Smooth muscle cell (in vitro differentiated cells): Measurements from ENCODE around the gene SH3PXD2A. TPM values are rescaled to one million over a fixed set of nuclear protein-coding genes. Genes with fewer than 3 reads are reported as not detected.

Experiments used
- DNase-seq: peaks from one replicate; lab custom pipeline; 2025; ENCODE audit not compliant: unreplicated experiment; lab: John Stamatoyannopoulos, UW
- H2AFZ ChIP-seq: fragments of 200-600 bp; sonication (generic); 2 replicates; pipeline ENCODE4 v1.6.0; 2016; ENCODE audit warnings: antibody characterized with exemption, low read depth, mild to moderate bottlenecking
- H3F3A ChIP-seq: fragments of 200-600 bp; sonication (generic); 2 replicates; pipeline ENCODE4 v1.6.0; 2017; ENCODE audit warnings: antibody characterized with exemption, low read depth
- H3K27ac ChIP-seq: fragments of 200-600 bp; sonication (generic); 2 replicates; pipeline ENCODE4 v1.5.1; 2016; ENCODE audit warnings: low read depth, mild to moderate bottlenecking
- H3K27me3 ChIP-seq: fragments of 200-600 bp; sonication (generic); 2 replicates; pipeline ENCODE4 v1.6.1; 2016; ENCODE audit warnings: low read depth, mild to moderate bottlenecking
- H3K36me3 ChIP-seq: fragments of 200-600 bp; sonication (generic); 2 replicates; pipeline ENCODE4 v1.5.1; 2016; ENCODE audit warnings: low read depth
- H3K4me1 ChIP-seq: fragments of 200-600 bp; sonication (generic); 2 replicates; pipeline ENCODE4 v1.5.1; 2016; ENCODE audit warnings: low read depth
- H3K4me2 ChIP-seq: fragments of 200-600 bp; sonication (generic); 2 replicates; pipeline ENCODE4 v1.6.0; 2016; ENCODE audit warnings: mild to moderate bottlenecking
- H3K4me3 ChIP-seq: fragments of 200-600 bp; sonication (generic); 2 replicates; pipeline ENCODE4 v1.5.1; 2016; ENCODE audit warnings: mild to moderate bottlenecking
- H3K79me2 ChIP-seq: fragments of 200-600 bp; sonication (generic); 2 replicates; pipeline ENCODE4 v1.6.0; 2016; ENCODE audit warnings: low read depth, mild to moderate bottlenecking
- H3K9ac ChIP-seq: fragments of 200-600 bp; sonication (generic); 2 replicates; pipeline ENCODE4 v1.6.0; 2016; ENCODE audit warnings: low read depth
- H3K9me3 ChIP-seq: fragments of 200-600 bp; sonication (generic); replicated peaks from 2 replicates; pipeline ENCODE4 v1.5.1; 2016; ENCODE audit warnings: low read depth
- H4K20me1 ChIP-seq: fragments of 200-600 bp; sonication (generic); 2 replicates; pipeline ENCODE4 v1.6.0; 2016; ENCODE audit warnings: low read depth
- WGBS: methylation state at CpG from one replicate; pipeline ENCODE4 v1.1.7; 2016; ENCODE audit warnings: low lambda C conversion rate; 5-methylcytosine and 5-hydroxymethylcytosine counted together
- polyA plus RNA-seq: library from polyadenylated mRNA; unstranded; fragments of >200 nt; fragmentation: Nextera tagmentation; extraction: Ambion mirVana; gene quantifications from 2 replicates; pipeline ENCODE4 v1.2.1, GENCODE V29; 2016
- total RNA-seq: library from RNA; depleted of rRNA; stranded (reverse); fragments of >200 nt; gene quantifications from 2 replicates; pipeline ENCODE4 v1.2.3, GENCODE V29; 2014
- TF ChIP-seq, protein P1 (sequence below): fragments of 200-600 bp; sonication (generic); IDR thresholded peaks from 2 replicates; pipeline ENCODE4 v1.5.1; 2017; ENCODE audit warnings: borderline replicate concordance, mild to moderate bottlenecking, antibody characterized with exemption; ENCODE audit not compliant: insufficient read depth, poor library complexity, severe bottlenecking

The SH3PXD2A gene
- total and polyA plus RNA-seq, 2 experiments from 2014 or later, result 30.1 to 37.9 TPM

DNA sequence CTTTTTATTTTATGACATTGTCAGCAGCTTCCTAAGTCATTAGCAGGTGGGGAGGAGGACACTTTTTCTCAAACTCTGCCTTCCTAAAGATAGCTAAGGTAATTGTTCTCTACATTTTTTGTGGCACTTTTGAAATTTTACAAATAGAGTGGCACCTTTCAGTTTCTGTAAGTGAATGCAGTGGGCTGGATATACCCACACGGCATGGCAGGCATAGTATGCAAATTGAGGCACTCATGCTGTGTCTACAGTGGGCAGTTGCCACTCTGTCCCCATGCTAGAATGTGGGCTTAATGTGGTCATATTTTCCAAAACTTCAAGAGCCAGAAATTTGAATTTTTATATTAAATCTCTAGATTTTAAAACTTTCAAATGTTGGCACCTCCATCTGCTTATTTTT is 12.8 kb upstream of the SH3PXD2A start:
- Histone ChIP-seq H2AFZ (no peak overlapping the region), H3K4me2 (no peak overlapping the region), H3K27ac (no peak overlapping the region), H3K27me3 (no peaks in the 10 kb centered on the region), H3K36me3 (no peaks in the 10 kb centered on the region), H3K9me3 (peaks cover 4% of the 10 kb centered on the region), H4K20me1 (no peaks in the 10 kb centered on the region), H3K79me2 (no peaks in the 10 kb centered on the region), H3K4me3 (no peak overlapping the region), H3F3A (peaks cover 8% of the 10 kb centered on the region), H3K4me1 (peaks cover 12% of the 10 kb centered on the region), H3K9ac (no peak overlapping the region)
- 80% methylated on average over 1 of the region's 1 CpG for WGBS
- TF ChIP-seq, protein P1, sequence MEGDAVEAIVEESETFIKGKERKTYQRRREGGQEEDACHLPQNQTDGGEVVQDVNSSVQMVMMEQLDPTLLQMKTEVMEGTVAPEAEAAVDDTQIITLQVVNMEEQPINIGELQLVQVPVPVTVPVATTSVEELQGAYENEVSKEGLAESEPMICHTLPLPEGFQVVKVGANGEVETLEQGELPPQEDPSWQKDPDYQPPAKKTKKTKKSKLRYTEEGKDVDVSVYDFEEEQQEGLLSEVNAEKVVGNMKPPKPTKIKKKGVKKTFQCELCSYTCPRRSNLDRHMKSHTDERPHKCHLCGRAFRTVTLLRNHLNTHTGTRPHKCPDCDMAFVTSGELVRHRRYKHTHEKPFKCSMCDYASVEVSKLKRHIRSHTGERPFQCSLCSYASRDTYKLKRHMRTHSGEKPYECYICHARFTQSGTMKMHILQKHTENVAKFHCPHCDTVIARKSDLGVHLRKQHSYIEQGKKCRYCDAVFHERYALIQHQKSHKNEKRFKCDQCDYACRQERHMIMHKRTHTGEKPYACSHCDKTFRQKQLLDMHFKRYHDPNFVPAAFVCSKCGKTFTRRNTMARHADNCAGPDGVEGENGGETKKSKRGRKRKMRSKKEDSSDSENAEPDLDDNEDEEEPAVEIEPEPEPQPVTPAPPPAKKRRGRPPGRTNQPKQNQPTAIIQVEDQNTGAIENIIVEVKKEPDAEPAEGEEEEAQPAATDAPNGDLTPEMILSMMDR, result no peak
- DNase-seq, result no peak

DNA sequence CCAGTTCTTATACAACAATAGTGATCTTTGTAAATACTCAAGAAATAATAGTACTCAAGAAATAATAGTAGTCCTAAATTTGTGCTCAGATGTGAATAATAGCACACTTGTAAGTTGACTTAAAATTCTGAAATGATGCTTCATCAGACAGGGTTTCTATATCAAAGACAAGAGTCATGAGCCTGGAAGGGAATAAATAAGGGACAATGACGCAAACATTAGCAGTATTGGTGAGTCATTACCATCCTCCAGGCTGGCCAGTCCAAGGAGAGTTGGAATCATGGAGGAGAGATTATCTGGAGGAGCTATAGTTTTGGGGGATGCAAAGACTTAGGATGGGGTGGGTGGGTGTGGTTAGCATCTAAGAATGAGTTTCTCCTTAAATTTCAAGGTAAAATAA is 6.1 kb upstream of the SH3PXD2A start:
- 46% methylated on average over 1 of the region's 1 CpG for WGBS
- Histone ChIP-seq H3F3A (peaks cover 7% of the 10 kb centered on the region), H3K36me3 (no peaks in the 10 kb centered on the region), H4K20me1 (no peaks in the 10 kb centered on the region), H2AFZ (no peak overlapping the region), H3K79me2 (no peaks in the 10 kb centered on the region), H3K27me3 (no peaks in the 10 kb centered on the region), H3K4me2 (no peak overlapping the region), H3K4me1 (no peaks in the 10 kb centered on the region), H3K27ac (no peak overlapping the region), H3K9ac (no peak overlapping the region), H3K4me3 (no peak overlapping the region), H3K9me3 (peaks cover 4% of the 10 kb centered on the region)
- TF ChIP-seq, protein P1, result no peak
- DNase-seq, result no peak

DNA sequence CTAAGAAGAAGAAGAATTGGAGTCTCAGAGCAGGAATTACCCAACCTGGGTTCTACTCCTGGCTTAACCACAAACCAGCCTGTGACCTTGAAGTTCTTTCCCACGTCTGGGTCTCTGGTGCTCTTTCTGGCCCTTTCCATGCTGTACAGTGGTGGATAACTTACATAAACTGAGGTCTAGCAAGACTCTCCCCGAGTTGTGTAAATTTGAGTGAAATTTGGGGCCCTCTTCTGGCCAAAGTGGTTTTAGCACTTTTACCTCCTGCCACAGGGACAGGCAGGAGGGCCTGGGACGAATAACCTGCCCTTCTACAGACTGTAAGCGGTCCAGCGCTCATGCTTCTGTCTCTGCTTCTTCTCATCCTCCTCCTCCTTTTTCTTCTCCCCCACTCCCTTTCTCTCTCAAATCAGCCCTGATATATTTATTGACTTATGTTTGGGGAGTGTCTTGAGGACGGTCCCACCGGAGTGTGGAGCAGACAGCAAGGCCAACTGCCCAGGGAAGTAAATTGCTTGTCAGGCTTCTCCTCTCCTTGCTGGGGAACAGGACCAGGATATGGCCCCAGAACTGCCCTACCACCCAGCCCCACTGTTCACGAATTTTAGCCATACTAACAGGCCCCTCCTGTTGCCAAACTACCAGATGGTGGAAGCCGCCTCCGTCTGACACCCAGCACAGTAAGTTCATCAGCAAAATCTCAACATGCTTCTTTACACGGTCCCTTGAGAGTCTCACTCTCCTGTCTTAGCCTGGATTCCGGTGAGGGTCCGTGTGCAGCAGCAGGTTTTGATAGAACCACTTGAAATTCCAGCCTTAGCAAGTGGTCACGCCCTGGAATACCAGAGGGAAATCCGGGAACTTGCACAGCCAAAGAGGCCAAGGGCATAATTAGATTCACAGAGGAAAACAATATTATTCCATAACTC is 4.0 kb upstream of the SH3PXD2A start:
- H3K9me3 ChIP-seq, result no peaks in the 10 kb centered on the region
- H3K27ac ChIP-seq, result no peak overlapping the region
- peaks cover 7% of the 10 kb centered on the region for H3F3A ChIP-seq
- no peak overlapping the region for H3K9ac ChIP-seq
- H3K36me3 ChIP-seq, result no peaks in the 10 kb centered on the region
- H3K79me2 ChIP-seq, result peaks cover 7% of the 10 kb centered on the region
- peaks cover 4% of the 10 kb centered on the region for H3K4me1 ChIP-seq
- WGBS, result 62% methylated on average over 15 of the region's 15 CpGs
- H2AFZ ChIP-seq, result no peak overlapping the region
- H4K20me1 ChIP-seq, result no peaks in the 10 kb centered on the region
- no peak for DNase-seq
- H3K27me3 ChIP-seq, result no peaks in the 10 kb centered on the region
- H3K4me3 ChIP-seq, result no peak overlapping the region
- no peak overlapping the region for H3K4me2 ChIP-seq
- TF ChIP-seq, protein P1, result peak; percentile 65
